ENCODE measurements around the gene GSG1L.

GSG1L gene

GRCh38 chr16:28035866-28036393 lies 27.6 kb downstream of the GSG1L start:
- no peak for DNase-seq (ENCODE audit: low read depth)
- H3K4me3 ChIP-seq (ENCODE audit: low read depth, low read length), result no peak overlapping the region

- H3K4me3 ChIP-seq (ENCODE audit: low read depth, low read length), result no peak overlapping the region
- no peak for DNase-seq (ENCODE audit: low read depth)
These were observed 29.6 kb downstream of the GSG1L start for GRCh38 chr16:28033870-28034269.

GRCh38 chr16:28029387-28030002 lies 34.0 kb downstream of the GSG1L start:
- no peak overlapping the region for H3K4me3 ChIP-seq (ENCODE audit: low read depth, low read length)
- no peak for DNase-seq (ENCODE audit: low read depth)

- no peak overlapping the region for H3K4me3 ChIP-seq (ENCODE audit: low read depth, low read length)
- DNase-seq (ENCODE audit: low read depth), result no peak
These were observed 36.5 kb downstream of the GSG1L start for GRCh38 chr16:28027055-28027454.

- no peak for DNase-seq (ENCODE audit: low read depth)
- H3K4me3 ChIP-seq (ENCODE audit: low read depth, low read length), result no peak overlapping the region
These were observed 37.9 kb downstream of the GSG1L start for GRCh38 chr16:28025631-28026030.

GRCh38 chr16:28019218-28019617 lies 44.3 kb downstream of the GSG1L start:
- DNase-seq (ENCODE audit: low read depth), result no peak
- H3K4me3 ChIP-seq (ENCODE audit: low read depth, low read length), result no peak overlapping the region

- H3K4me3 ChIP-seq (ENCODE audit: low read depth, low read length), result no peak overlapping the region
- no peak for DNase-seq (ENCODE audit: low read depth)
These were observed 48.7 kb downstream of the GSG1L start for GRCh38 chr16:28014851-28015250.

GRCh38 chr16:28013878-28014277 lies 49.6 kb downstream of the GSG1L start:
- no peak overlapping the region for H3K4me3 ChIP-seq (ENCODE audit: low read depth, low read length)
- no peak for DNase-seq (ENCODE audit: low read depth)

GRCh38 chr16:28013392-28013791 lies 50.1 kb downstream of the GSG1L start:
- DNase-seq (ENCODE audit: low read depth), result no peak
- H3K4me3 ChIP-seq (ENCODE audit: low read depth, low read length), result no peak overlapping the region

GRCh38 chr16:28011971-28012445 lies 51.5 kb downstream of the GSG1L start:
- DNase-seq (ENCODE audit: low read depth), result peak; percentile 60
- H3K4me3 ChIP-seq (ENCODE audit: low read depth, low read length), result no peak overlapping the region

GRCh38 chr16:28011223-28011622 lies 52.3 kb downstream of the GSG1L start:
- H3K4me3 ChIP-seq (ENCODE audit: low read depth, low read length), result no peak overlapping the region
- DNase-seq (ENCODE audit: low read depth), result no peak

- no peak for DNase-seq (ENCODE audit: low read depth)
- no peak overlapping the region for H3K4me3 ChIP-seq (ENCODE audit: low read depth, low read length)
These were observed 52.8 kb downstream of the GSG1L start for GRCh38 chr16:28010671-28011070.

- H3K4me3 ChIP-seq (ENCODE audit: low read depth, low read length), result no peak overlapping the region
- DNase-seq (ENCODE audit: low read depth), result no peak
These were observed 53.7 kb downstream of the GSG1L start for GRCh38 chr16:28009586-28010373.

- DNase-seq (ENCODE audit: low read depth), result no peak
- H3K4me3 ChIP-seq (ENCODE audit: low read depth, low read length), result no peak overlapping the region
These were observed 59.6 kb downstream of the GSG1L start for GRCh38 chr16:28003923-28004322.

GRCh38 chr16:28003021-28003865 lies 60.3 kb downstream of the GSG1L start:
- H3K4me3 ChIP-seq (ENCODE audit: low read depth, low read length), result no peak overlapping the region
- DNase-seq (ENCODE audit: low read depth), result no peak

GRCh38 chr16:28001642-28002041 lies 61.9 kb downstream of the GSG1L start:
- no peak for DNase-seq (ENCODE audit: low read depth)
- no peak overlapping the region for H3K4me3 ChIP-seq (ENCODE audit: low read depth, low read length)

- no peak overlapping the region for H3K4me3 ChIP-seq (ENCODE audit: low read depth, low read length)
- DNase-seq (ENCODE audit: low read depth), result no peak
These were observed 62.3 kb downstream of the GSG1L start for GRCh38 chr16:28001184-28001583.

- no peak overlapping the region for H3K4me3 ChIP-seq (ENCODE audit: low read depth, low read length)
- no peak for DNase-seq (ENCODE audit: low read depth)
These were observed 63.0 kb downstream of the GSG1L start for GRCh38 chr16:28000314-28001169.

- H3K4me3 ChIP-seq (ENCODE audit: low read depth, low read length), result no peak overlapping the region
- DNase-seq (ENCODE audit: low read depth), result no peak
These were observed 63.8 kb downstream of the GSG1L start for GRCh38 chr16:27999687-28000086.
